H1 (cell line): Measurements from ENCODE around the gene USP37. TPM values are rescaled to one million over a fixed set of nuclear protein-coding genes. Genes with fewer than 3 reads are reported as not detected.

Experiments
- CTCF ChIA-PET: fragments of 300-600 bp; sonication (Branson Sonifier 250); formaldehyde crosslinking; loops from one replicate; lab custom pipeline; 2021; ENCODE audit not compliant: partially characterized antibody; lab: Charles Lee
- POLR2A ChIA-PET: fragments of 300-600 bp; sonication (Branson Sonifier 250); formaldehyde crosslinking; loops from one replicate; lab custom pipeline; 2021; ENCODE audit warnings: inconsistent platforms; ENCODE audit not compliant: partially characterized antibody; lab: Charles Lee
- DNase-seq, 2 experiments: peaks; one replicate each; pipeline versions ENCODE4 v3.0.0 to v3.0.0-alpha.2; 2010 to 2022; ENCODE audit warnings: low spot score in 2 of 2, low read depth in 1 of 2, mixed read lengths in 1 of 2
- FAIRE-seq: peaks from 2 replicates; lab custom pipeline; 2011; peaks lifted over from hg19 to GRCh38; lab: Jason Lieb, UNC
- H2AFZ ChIP-seq: 2 replicates; pipeline ENCODE4 v1.8.1; 2012; ENCODE audit warnings: low read length, inconsistent platforms
- H2AK5ac ChIP-seq: 2 replicates; pipeline ENCODE4 v1.6.1; 2013; ENCODE audit warnings: low read depth, low read length
- H2BK120ac ChIP-seq: replicated peaks from 2 replicates; pipeline ENCODE3; 2013; ENCODE audit warnings: low read depth, low read length, inconsistent platforms
- H2BK12ac ChIP-seq: 2 replicates; pipeline ENCODE4 v1.6.1; 2013; ENCODE audit warnings: low read depth, low read length
- H2BK15ac ChIP-seq: 2 replicates; pipeline ENCODE4 v1.6.1; 2013; ENCODE audit warnings: low read length
- H2BK20ac ChIP-seq: 2 replicates; pipeline ENCODE4 v1.6.1; 2013; ENCODE audit warnings: low read length
- H2BK5ac ChIP-seq: 2 replicates; pipeline ENCODE4 v1.6.1; 2013; ENCODE audit warnings: low read depth, low read length
- H3K14ac ChIP-seq: 2 replicates; pipeline ENCODE4 v1.6.1; 2013; ENCODE audit warnings: inconsistent platforms; ENCODE audit not compliant: insufficient read length
- H3K18ac ChIP-seq: 2 replicates; pipeline ENCODE4 v1.6.1; 2013; ENCODE audit warnings: low read length; ENCODE audit errors: extremely low read depth
- H3K23ac ChIP-seq: 2 replicates; pipeline ENCODE4 v1.6.1; 2013; ENCODE audit warnings: inconsistent platforms; ENCODE audit not compliant: insufficient read length
- H3K23me2 ChIP-seq: 2 replicates; pipeline ENCODE4 v1.6.1; 2013; ENCODE audit warnings: low read depth, low read length
- H3K27ac ChIP-seq: 2 replicates; pipeline ENCODE4 v1.6.1; 2011; ENCODE audit warnings: low read depth, low read length, inconsistent platforms
- H3K27me3 ChIP-seq, 4 experiments: replicated peaks in 1 of 4; 1 replicate in 1 of 4; 2 replicates in 3 of 4; pipeline versions ENCODE4 v1.6.1 to v1.8.1; 2011 to 2013; ENCODE audit warnings: low read length in 3 of 4, mild to moderate bottlenecking in 3 of 4, inconsistent platforms in 2 of 4, mixed read lengths in 2 of 4, moderate library complexity in 1 of 4; ENCODE audit not compliant: control insufficient read depth in 3 of 4, insufficient read depth in 3 of 4; ENCODE audit errors: extremely low read depth in 1 of 4
- H3K36me3 ChIP-seq, 4 experiments: 2 replicates each; pipeline versions ENCODE4 v1.6.1 to v1.8.1; 2011 to 2013; ENCODE audit warnings: mild to moderate bottlenecking in 4 of 4, low read length in 3 of 4, moderate library complexity in 2 of 4, control low read depth in 1 of 4, inconsistent platforms in 1 of 4; ENCODE audit not compliant: insufficient read depth in 4 of 4, control insufficient read depth in 2 of 4
- H3K4ac ChIP-seq: replicated peaks from 2 replicates; pipeline ENCODE3; 2013; ENCODE audit warnings: low read length, low read depth, mixed read lengths, inconsistent platforms; ENCODE audit not compliant: insufficient read length
- H3K4me1 ChIP-seq, 4 experiments: replicated peaks in 1 of 4; 1 replicate in 1 of 4; 2 replicates in 3 of 4; pipeline versions ENCODE4 v1.6.1 to v1.8.1; 2011 to 2013; ENCODE audit warnings: low read length in 3 of 4, inconsistent platforms in 2 of 4, mixed read lengths in 1 of 4; ENCODE audit not compliant: insufficient read depth in 4 of 4, control insufficient read depth in 3 of 4
- H3K4me2 ChIP-seq, 2 experiments: 2 replicates each; pipeline versions ENCODE4 v1.6.1 to v1.8.1; 2011 to 2013; ENCODE audit warnings: low read depth in 2 of 2, low read length in 2 of 2, control low read depth in 1 of 2, inconsistent platforms in 1 of 2, mild to moderate bottlenecking in 1 of 2; ENCODE audit not compliant: insufficient read depth in 1 of 2
- H3K4me3 ChIP-seq, 4 experiments: fragments of 200-600, 300-600 bp in 1 of 4; sonication (generic), shearing (Covaris generic), sonication (Bioruptor Twin) in 1 of 4; 2 replicates each; pipeline versions ENCODE4 v1.5.1 to v1.8.1; 2011 to 2016; ENCODE audit warnings: low read length in 4 of 4, low read depth in 3 of 4, control low read depth in 2 of 4, inconsistent platforms in 2 of 4, mild to moderate bottlenecking in 2 of 4, mixed read lengths in 1 of 4, moderate library complexity in 1 of 4; ENCODE audit not compliant: insufficient read depth in 2 of 4; ENCODE audit errors: extremely low read depth in 1 of 4
- H3K56ac ChIP-seq: replicated peaks from 2 replicates; pipeline ENCODE3; 2013; ENCODE audit warnings: low read depth, mild to moderate bottlenecking, mixed read lengths, low read length, inconsistent platforms; ENCODE audit not compliant: insufficient read length
- H3K79me1 ChIP-seq: 2 replicates; pipeline ENCODE4 v1.6.1; 2013; ENCODE audit warnings: low read depth, low read length, control low read depth
- H3K79me2 ChIP-seq, 2 experiments: 2 replicates each; pipeline versions ENCODE4 v1.6.1 to v1.8.1; 2012 to 2013; ENCODE audit warnings: low read length in 2 of 2, mild to moderate bottlenecking in 2 of 2, inconsistent platforms in 1 of 2; ENCODE audit not compliant: insufficient read depth in 2 of 2, control insufficient read depth in 1 of 2
- H3K9ac ChIP-seq, 4 experiments: replicated peaks in 1 of 4; 1 replicate in 1 of 4; 2 replicates in 3 of 4; pipeline versions ENCODE4 v1.6.1 to v1.8.1; 2011 to 2013; ENCODE audit warnings: low read depth in 3 of 4, low read length in 3 of 4, control low read depth in 2 of 4, mild to moderate bottlenecking in 2 of 4, moderate library complexity in 2 of 4, inconsistent platforms in 1 of 4; ENCODE audit errors: extremely low read depth in 1 of 4
- H3K9me3 ChIP-seq, 2 experiments: 2 replicates each; pipeline versions ENCODE4 v1.6.1 to v1.8.1; 2012 to 2013; ENCODE audit warnings: mild to moderate bottlenecking in 2 of 2, moderate library complexity in 2 of 2, control low read depth in 1 of 2, inconsistent platforms in 1 of 2, low read depth in 1 of 2, low read length in 1 of 2, mixed read lengths in 1 of 2; ENCODE audit not compliant: insufficient read depth in 2 of 2
- H4K20me1 ChIP-seq, 2 experiments: replicated peaks in 1 of 2; 2 replicates each; pipeline versions ENCODE3 to v1.8.1; 2011 to 2013; ENCODE audit warnings: inconsistent platforms in 2 of 2, low read length in 2 of 2, mild to moderate bottlenecking in 1 of 2; ENCODE audit not compliant: insufficient read depth in 2 of 2, control insufficient read depth in 1 of 2
- H4K5ac ChIP-seq: 2 replicates; pipeline ENCODE4 v1.6.1; 2013; ENCODE audit warnings: low read length, low read depth, mixed read lengths, inconsistent platforms; ENCODE audit not compliant: insufficient read length
- H4K8ac ChIP-seq: 2 replicates; pipeline ENCODE4 v1.8.0; 2013; ENCODE audit warnings: mild to moderate bottlenecking, moderate library complexity, low read length, inconsistent platforms; ENCODE audit not compliant: insufficient read depth; ENCODE audit errors: extremely low read depth
- H4K91ac ChIP-seq: replicated peaks from 2 replicates; pipeline ENCODE3; 2013; ENCODE audit warnings: low read length, mixed read lengths, inconsistent platforms; ENCODE audit not compliant: insufficient read length
- CHD1 ChIP-seq: IDR thresholded peaks from 2 replicates; pipeline ENCODE4 v1.6.1; 2012; ENCODE audit warnings: low read depth, low read length, improper control_type of control experiment
- CREB1 ChIP-seq: IDR thresholded peaks from 2 replicates; pipeline ENCODE4 v1.6.1; 2012; ENCODE audit warnings: inconsistent platforms
- JUN ChIP-seq: IDR thresholded peaks from 2 replicates; pipeline ENCODE4 v1.6.1; 2011; ENCODE audit warnings: low read depth, mild to moderate bottlenecking, improper control_type of control experiment, low read length
- KDM4A ChIP-seq: IDR thresholded peaks from one replicate; pipeline ENCODE4 v1.7.1; 2012; ENCODE audit warnings: low read depth, mild to moderate bottlenecking, moderate library complexity, low read length, inconsistent platforms; ENCODE audit not compliant: severe bottlenecking
- PHF8 ChIP-seq: fragments of 200-600 bp; sonication (generic); conservative IDR thresholded peaks from 2 replicates; pipeline ENCODE4 v1.7.1; 2012; ENCODE audit warnings: low read depth, mild to moderate bottlenecking, inconsistent platforms, low read length, moderate library complexity
- POLR2A ChIP-seq, 2 experiments: IDR thresholded peaks; 1 replicate in 1 of 2; 2 replicates in 1 of 2; pipeline ENCODE4 v1.6.1; 2011; ENCODE audit warnings: low read depth in 2 of 2, low read length in 2 of 2, mild to moderate bottlenecking in 2 of 2; ENCODE audit errors: control extremely low read depth in 1 of 2
- RFX5 ChIP-seq: IDR thresholded peaks from 2 replicates; pipeline ENCODE4 v1.6.1; 2011; ENCODE audit warnings: low read depth, low read length, improper control_type of control experiment, borderline replicate concordance
- RXRA ChIP-seq: IDR thresholded peaks from 2 replicates; pipeline ENCODE4 v1.6.1; 2011; ENCODE audit warnings: low read depth, mild to moderate bottlenecking, low read length, moderate library complexity; ENCODE audit not compliant: insufficient read depth
- SP2 ChIP-seq: IDR thresholded peaks from 2 replicates; pipeline ENCODE4 v1.6.1; 2012; ENCODE audit warnings: mild to moderate bottlenecking, low read length, inconsistent platforms
- TCF12 ChIP-seq: IDR thresholded peaks from 2 replicates; pipeline ENCODE4 v1.6.1; 2011; ENCODE audit warnings: low read depth, mild to moderate bottlenecking, low read length
- WGBS, 2 experiments: shearing (Covaris generic) in 1 of 2; methylation state at CpG; one replicate each; pipeline versions ENCODE4 v1.1.6 to v1.1.7; 2013 to 2015; ENCODE audit warnings: low lambda C conversion rate in 2 of 2, mixed read lengths in 2 of 2, inconsistent platforms in 1 of 2, low coverage in 1 of 2, missing lambda C conversion rate in 1 of 2; ENCODE audit not compliant: insufficient replicate concordance in 2 of 2, insufficient coverage in 1 of 2, insufficient read length in 1 of 2; ENCODE audit errors: extremely low coverage in 1 of 2, missing lambda C conversion rate in 1 of 2; 5-methylcytosine and 5-hydroxymethylcytosine counted together
- polyA plus RNA-seq, 7 experiments: library from polyadenylated mRNA; depleted of rRNA in 3 of 7; stranded (reverse) in 5 of 7; unstranded in 2 of 7; fragments of >200 nt in 5 of 7; fragments of 200-250 nt in 2 of 7; gene quantifications; 1 replicate in 5 of 7; 2 replicates in 1 of 7; 4 replicates in 1 of 7; pipeline versions ENCODE4 v1.2.1 to v1.2.3, GENCODE V29; 2011 to 2013; ENCODE audit warnings: missing spikeins in 2 of 7, mixed read lengths in 2 of 7
- total RNA-seq: library from RNA; stranded (reverse); fragmentation: NEBNext Ultra II Directional; extraction: Animal tissue kit (Norgen Biotek cat#: 25700); gene quantifications from 2 replicates; pipeline ENCODE4 v1.2.1, GENCODE V29; 2021
- TF ChIP-seq, protein P1 (sequence below): IDR thresholded peaks from 2 replicates; pipeline ENCODE4 v1.6.1; 2012; ENCODE audit warnings: low read length, inconsistent platforms

USP37 gene
- total and polyA plus RNA-seq, 2 of the 8 experiments (the other 6 are each of a cell fraction or from before 2014, with no cell fraction given), result 3.8 to 29.1 TPM

DNA sequence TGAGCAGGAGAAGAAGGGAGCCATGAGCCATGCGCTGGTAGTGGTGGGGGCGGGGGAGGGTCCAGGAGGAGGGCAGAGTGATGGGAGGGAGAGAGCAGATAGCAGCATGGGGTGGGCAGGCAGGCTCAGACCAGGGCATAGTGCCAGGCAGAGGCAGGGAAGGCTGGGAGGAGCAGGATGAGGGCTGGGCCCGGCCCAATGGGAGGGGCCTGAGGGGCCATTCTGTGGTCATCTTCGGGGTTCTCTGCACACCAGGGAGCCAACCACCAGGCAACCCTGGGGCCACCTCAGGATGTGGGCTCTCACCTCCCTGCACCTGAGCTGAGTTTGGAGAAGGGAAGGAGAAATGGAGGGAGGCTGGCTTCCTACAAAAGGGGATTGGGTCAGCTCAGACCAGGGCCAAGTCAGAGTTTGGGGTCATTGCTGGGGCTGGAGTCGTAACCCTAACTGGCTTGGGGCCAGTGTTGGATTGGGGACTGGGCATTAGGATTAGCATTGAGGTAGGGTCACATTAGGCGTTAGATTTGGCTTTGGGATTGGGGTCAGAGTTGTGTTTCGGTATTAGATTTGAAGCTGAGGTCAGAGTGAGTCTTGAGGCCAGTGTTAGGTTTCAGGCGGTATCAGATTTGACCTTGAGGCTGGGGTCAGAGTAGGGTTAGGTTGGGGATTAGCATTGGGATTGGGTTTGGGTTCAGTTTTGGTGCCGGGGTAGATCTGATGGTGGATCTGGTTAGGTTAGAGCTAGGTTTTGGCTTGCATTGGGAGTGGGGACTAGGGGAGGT lies 138.0 kb downstream of the USP37 start:
- Histone ChIP-seq H4K20me1 (no peaks in the 10 kb centered on the region), H3K27me3 (no peaks in the 10 kb centered on the region), H3K27ac (no peak overlapping the region), H3K14ac (no peak overlapping the region), H2AFZ (no peak overlapping the region), H4K91ac (no peak overlapping the region), H3K9ac (no peak overlapping the region), H3K4me1 (peaks cover 0 to 3% (median 0%) of the 10 kb centered on the region in 4 experiments; a peak in 1 of 7 replicates), H3K79me1 (no peaks in the 10 kb centered on the region), H4K8ac (no peak overlapping the region), H3K79me2 (no peaks in the 10 kb centered on the region), H2AK5ac (no peak overlapping the region), H2BK12ac (no peak overlapping the region), H4K5ac (no peak overlapping the region), H3K4me2 (no peak overlapping the region), H2BK120ac (no peak overlapping the region), H2BK20ac (no peak overlapping the region), H3K18ac (no peak overlapping the region; the same call in 1 of the 2 replicates), H2BK15ac (no peak overlapping the region), H3K23me2 (no peaks in the 10 kb centered on the region), H3K36me3 (no peaks in the 10 kb centered on the region), H3K4ac (no peak overlapping the region), H3K4me3 (no peak overlapping the region), H2BK5ac (no peak overlapping the region; the same call in 1 of the 2 replicates), H3K9me3 (no peaks in the 10 kb centered on the region), H3K23ac (no peak overlapping the region), H3K56ac (no peak overlapping the region)
- DNase-seq, result no peak
- 90% methylated on average over 7 of the region's 9 CpGs; no CpG with 5 or more reads in 1 of the 2 experiments for WGBS, 2 experiments
- ChIA-PET CTCF (interaction anchor here (0.9 to 1.9 kb wide), 6 partner anchors 23 to 419 kb away, joined by 3 to 7 read pairs (median 5); no protein-coding TSS in a partner anchor), POLR2A (no interaction called here)
- TF ChIP-seq, protein P1, sequence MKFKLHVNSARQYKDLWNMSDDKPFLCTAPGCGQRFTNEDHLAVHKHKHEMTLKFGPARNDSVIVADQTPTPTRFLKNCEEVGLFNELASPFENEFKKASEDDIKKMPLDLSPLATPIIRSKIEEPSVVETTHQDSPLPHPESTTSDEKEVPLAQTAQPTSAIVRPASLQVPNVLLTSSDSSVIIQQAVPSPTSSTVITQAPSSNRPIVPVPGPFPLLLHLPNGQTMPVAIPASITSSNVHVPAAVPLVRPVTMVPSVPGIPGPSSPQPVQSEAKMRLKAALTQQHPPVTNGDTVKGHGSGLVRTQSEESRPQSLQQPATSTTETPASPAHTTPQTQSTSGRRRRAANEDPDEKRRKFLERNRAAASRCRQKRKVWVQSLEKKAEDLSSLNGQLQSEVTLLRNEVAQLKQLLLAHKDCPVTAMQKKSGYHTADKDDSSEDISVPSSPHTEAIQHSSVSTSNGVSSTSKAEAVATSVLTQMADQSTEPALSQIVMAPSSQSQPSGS, result no peak
- TF ChIP-seq KDM4A (no peak), SP2 (no peak), JUN (no peak), PHF8 (no peak), POLR2A (IDR thresholded peaks at IDR 0.05; ENCODE audit: control extremely low read depth in 1 of 2, low read depth in 2 of 2, low read length in 2 of 2) (no peak), CREB1 (no peak), TCF12 (no peak), RFX5 (no peak), CHD1 (no peak), RXRA (no peak)
- FAIRE-seq, result no peak
